ENCODE data around the gene P2RX6. TPM values are rescaled to one million over a fixed set of nuclear protein-coding genes. Genes with fewer than 3 reads are reported as not detected.

The P2RX6 gene
- total RNA-seq, 1 donor from 2014 or later = not detected

DNA sequence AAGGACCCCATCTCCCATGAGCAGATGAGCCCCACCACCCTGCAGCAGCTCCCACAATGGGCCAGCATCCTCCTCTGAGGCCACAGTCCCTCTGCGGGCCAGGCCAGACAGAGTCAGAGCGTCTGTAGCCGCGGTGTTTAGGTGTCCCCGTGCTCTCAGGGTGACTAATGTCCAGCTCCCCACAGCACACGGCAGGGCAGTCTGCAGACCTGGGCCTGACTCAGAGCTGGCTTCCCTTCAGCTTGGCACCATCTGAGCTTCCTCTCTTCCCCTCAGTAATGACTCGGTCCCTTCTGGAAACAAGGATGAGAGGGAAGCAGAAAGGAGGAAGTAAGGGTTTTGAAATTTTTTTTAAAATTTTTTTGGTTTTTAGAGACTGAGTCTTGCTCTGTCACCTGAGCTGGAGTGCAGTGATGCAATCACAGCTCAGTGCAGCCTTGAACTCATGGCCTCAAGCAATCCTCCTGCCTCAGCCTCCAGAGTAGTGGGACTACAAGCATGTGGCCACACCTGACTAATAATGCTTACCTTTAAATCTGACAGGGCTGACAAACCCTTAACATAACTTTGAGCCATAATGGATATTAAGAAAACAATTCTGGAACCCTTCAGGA lies 59.2 kb downstream of the P2RX6 start:
- DNase-seq (ENCODE audit: low read depth) = no peak
- TF ChIP-seq, protein P1, sequence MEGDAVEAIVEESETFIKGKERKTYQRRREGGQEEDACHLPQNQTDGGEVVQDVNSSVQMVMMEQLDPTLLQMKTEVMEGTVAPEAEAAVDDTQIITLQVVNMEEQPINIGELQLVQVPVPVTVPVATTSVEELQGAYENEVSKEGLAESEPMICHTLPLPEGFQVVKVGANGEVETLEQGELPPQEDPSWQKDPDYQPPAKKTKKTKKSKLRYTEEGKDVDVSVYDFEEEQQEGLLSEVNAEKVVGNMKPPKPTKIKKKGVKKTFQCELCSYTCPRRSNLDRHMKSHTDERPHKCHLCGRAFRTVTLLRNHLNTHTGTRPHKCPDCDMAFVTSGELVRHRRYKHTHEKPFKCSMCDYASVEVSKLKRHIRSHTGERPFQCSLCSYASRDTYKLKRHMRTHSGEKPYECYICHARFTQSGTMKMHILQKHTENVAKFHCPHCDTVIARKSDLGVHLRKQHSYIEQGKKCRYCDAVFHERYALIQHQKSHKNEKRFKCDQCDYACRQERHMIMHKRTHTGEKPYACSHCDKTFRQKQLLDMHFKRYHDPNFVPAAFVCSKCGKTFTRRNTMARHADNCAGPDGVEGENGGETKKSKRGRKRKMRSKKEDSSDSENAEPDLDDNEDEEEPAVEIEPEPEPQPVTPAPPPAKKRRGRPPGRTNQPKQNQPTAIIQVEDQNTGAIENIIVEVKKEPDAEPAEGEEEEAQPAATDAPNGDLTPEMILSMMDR (conservative IDR thresholded peaks at IDR 0.05; ENCODE audit: low read depth, low read length) = no peak
- H3K4me3 ChIP-seq (ENCODE audit: low read depth, low read length) = no peak overlapping the region

DNA sequence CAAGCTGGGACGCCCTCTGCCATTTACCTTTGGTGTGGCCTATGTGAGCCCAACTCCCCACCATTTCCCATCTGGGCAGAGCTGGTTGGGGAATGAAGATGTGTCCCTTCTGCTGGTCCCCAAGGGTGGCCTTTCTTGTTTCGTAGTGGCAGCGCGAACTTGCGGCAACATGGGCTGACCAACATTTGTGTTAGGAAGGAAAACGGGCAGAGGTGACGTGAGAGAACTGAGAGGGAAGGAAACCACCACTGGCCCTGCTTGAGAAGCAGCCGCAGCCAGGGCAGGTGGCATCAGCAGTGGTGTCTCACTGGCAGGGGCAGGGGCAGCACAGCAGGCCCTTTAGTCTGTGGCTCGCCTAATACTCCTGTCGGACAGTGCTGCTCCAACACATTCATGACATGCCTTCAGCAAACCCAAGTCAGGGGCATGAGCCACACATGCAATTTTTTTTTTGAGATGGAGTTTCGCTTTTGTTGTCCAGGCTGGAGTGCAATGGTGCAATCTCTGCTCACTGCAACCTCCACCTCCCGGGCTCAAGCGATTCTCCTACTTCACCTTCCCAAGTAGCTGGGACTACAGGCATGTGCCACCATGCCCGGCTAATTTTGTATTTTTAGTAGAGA lies 60.7 kb downstream of the P2RX6 start:
- no peak for DNase-seq (ENCODE audit: low read depth)
- TF ChIP-seq, protein P1 (conservative IDR thresholded peaks at IDR 0.05; ENCODE audit: low read depth, low read length) = no peak
- H3K4me3 ChIP-seq (ENCODE audit: low read depth, low read length) = no peak overlapping the region

DNA sequence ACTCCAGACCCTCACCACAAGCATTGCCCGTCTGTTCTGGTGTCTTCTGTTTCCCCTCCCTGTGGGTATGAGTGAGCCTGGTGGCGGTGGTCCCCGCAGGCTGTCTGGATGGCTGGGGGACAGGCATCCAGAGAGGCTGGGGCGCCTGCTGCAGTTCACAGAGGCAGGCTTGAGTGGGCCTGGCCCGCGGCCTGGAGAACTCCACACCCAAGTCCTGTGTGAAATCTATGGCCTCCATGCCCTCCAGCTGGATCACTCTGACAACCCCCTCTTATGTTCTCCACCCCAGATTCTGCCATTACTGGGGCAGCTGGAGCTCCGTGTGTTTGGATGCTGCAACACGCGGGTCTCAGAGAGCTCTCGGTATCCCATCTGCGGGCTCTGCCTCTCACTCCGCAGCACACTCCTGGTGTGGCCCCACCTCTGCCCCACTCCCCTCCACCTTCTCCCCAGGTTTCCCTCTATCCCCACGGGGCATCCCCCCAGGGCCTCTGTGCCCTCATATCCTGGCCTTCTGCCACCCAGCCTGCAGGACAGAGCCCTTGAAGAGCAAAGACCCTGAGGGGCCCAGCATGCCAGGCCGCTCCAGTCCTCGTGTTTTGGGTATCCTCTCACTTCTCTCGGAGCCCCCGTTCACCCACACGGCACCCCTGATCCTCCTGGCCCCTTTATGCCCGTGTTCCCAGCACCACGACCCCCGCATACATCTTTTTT lies 62.1 kb downstream of the P2RX6 start:
- no peak overlapping the region for H3K4me3 ChIP-seq (ENCODE audit: low read depth, low read length)
- TF ChIP-seq, protein P1 (conservative IDR thresholded peaks at IDR 0.05; ENCODE audit: low read depth, low read length) = no peak
- no peak for DNase-seq (ENCODE audit: low read depth)

Other genes with a start within 250 kb of the P2RX6 start
- not detected in 2 replicates for gene SERPIND1, start 241.1 kb upstream of the P2RX6 start, total RNA-seq
- 24.1 and 30.5 TPM in 2 replicates for gene PI4KA, start 156.4 kb upstream of the P2RX6 start, total RNA-seq
- 13.0 and 16.0 TPM in 2 replicates for gene SNAP29, start 156.2 kb upstream of the P2RX6 start, total RNA-seq
- gene CRKL, start 97.8 kb upstream of the P2RX6 start, total RNA-seq = 42.6 and 53.6 TPM in 2 replicates
- 0.65 and 1.8 TPM in 2 replicates for gene AIFM3, start 47.9 kb upstream of the P2RX6 start, total RNA-seq
- gene LZTR1, start 32.9 kb upstream of the P2RX6 start, total RNA-seq = 16.7 and 33.1 TPM in 2 replicates
- gene THAP7, start 13.0 kb upstream of the P2RX6 start, total RNA-seq = 24.6 and 36.6 TPM in 2 replicates
- gene SLC7A4, start 17.4 kb downstream of the P2RX6 start, total RNA-seq = 0.29 and 1.8 TPM in 2 replicates
- not detected in 2 replicates for gene LRRC74B, start 30.8 kb downstream of the P2RX6 start, total RNA-seq

Data from epithelial cell of proximal tubule (primary cell).